ENCODE data around the gene ACTR3. TPM values are rescaled to one million over a fixed set of nuclear protein-coding genes. Genes with fewer than 3 reads are reported as not detected.
"Not testable (repeated sequence)": the region's sequence is repeated elsewhere in the genome, so short reads cannot be mapped to it uniquely, and the experiment has no call there.

Gene ACTR3
- total RNA-seq: 100 to 1,000 TPM; 511 to 529 TPM

GRCh38 chr2:113889471-113890252 lies at the start of gene ACTR3:
Gene ACTR3, plus strand, starts transcription at chr2:113890089. Its CDS starts 191 bp downstream, at chr2:113890280.
- POLR2A ChIA-PET: interaction anchor here (1.0 to 2.6 kb wide), 3 partner anchors 12 to 133 kb away, joined by 3 to 13 read pairs (median 5); partner anchors contain the start of gene SLC35F5
- CTCF ChIA-PET: interaction anchor here (0.6 to 1.5 kb wide), 2 partner anchors 69 to 133 kb away, joined by 3 to 5 read pairs; partner anchors contain the start of gene SLC35F5

GRCh38 chr2:113840518-113840917 lies 49.4 kb upstream of the ACTR3 start:
- ChIA-PET POLR2A (no interaction called here), CTCF (no interaction called here)

GRCh38 chr2:113842919-113843736 lies 46.8 kb upstream of the ACTR3 start:
- CTCF ChIA-PET: interaction anchor here (0.6 kb wide), 1 partner anchor 91 kb away, joined by 3 read pairs; no protein-coding TSS in a partner anchor
- POLR2A ChIA-PET: no interaction called here

GRCh38 chr2:113843737-113844050 lies 46.2 kb upstream of the ACTR3 start:
- POLR2A ChIA-PET: not testable (repeated sequence)
- CTCF ChIA-PET: interaction anchor here (0.6 to 1.0 kb wide), 2 partner anchors 43 to 91 kb away, joined by 3 to 4 read pairs; no protein-coding TSS in a partner anchor

GRCh38 chr2:113845261-113845660 lies 44.6 kb upstream of the ACTR3 start:
- POLR2A ChIA-PET: no interaction called here
- CTCF ChIA-PET: no interaction called here

- POLR2A ChIA-PET, CTCF ChIA-PET: not testable (repeated sequence)
These were observed 44.1 kb upstream of the ACTR3 start for GRCh38 chr2:113845796-113846195.

- ChIA-PET CTCF (no interaction called here), POLR2A (no interaction called here)
These were observed 43.5 kb upstream of the ACTR3 start for GRCh38 chr2:113846429-113846828.

GRCh38 chr2:113847144-113847543 lies 42.7 kb upstream of the ACTR3 start:
- CTCF ChIA-PET: no interaction called here

GRCh38 chr2:113848758-113849415 lies 41.0 kb upstream of the ACTR3 start:
- ChIA-PET CTCF (interaction anchor here (0.7 to 1.4 kb wide), 2 partner anchors 28 to 57 kb away, joined by 3 to 5 read pairs; no protein-coding TSS in a partner anchor), POLR2A (interaction anchor here (0.7 to 0.9 kb wide), 2 partner anchors 40 to 92 kb away, joined by 3 read pairs; partner anchors contain the start of gene SLC35F5)

More at GRCh38 chr2:113847144-113847543, 42.7 kb upstream of the ACTR3 start:
- POLR2A ChIA-PET: no interaction called here

- ChIA-PET CTCF (no interaction called here), POLR2A (no interaction called here)
These were observed 39.2 kb upstream of the ACTR3 start for GRCh38 chr2:113850687-113851086.

- ChIA-PET POLR2A (interaction anchor here (0.5 kb wide), 1 partner anchor 31 kb away, joined by 3 read pairs; no protein-coding TSS in a partner anchor), CTCF (interaction anchor here (0.6 kb wide), 1 partner anchor 29 kb away, joined by 4 read pairs; no protein-coding TSS in a partner anchor)
These were observed 38.2 kb upstream of the ACTR3 start for GRCh38 chr2:113851640-113852039.

GRCh38 chr2:113854208-113854607 lies 35.7 kb upstream of the ACTR3 start:
- ChIA-PET POLR2A (no interaction called here), CTCF (no interaction called here)

GRCh38 chr2:113854970-113855740 lies 34.7 kb upstream of the ACTR3 start:
- ChIA-PET POLR2A (no interaction called here), CTCF (no interaction called here)

- ChIA-PET CTCF (no interaction called here), POLR2A (no interaction called here)
These were observed 32.4 kb upstream of the ACTR3 start for GRCh38 chr2:113857464-113857863.

GRCh38 chr2:113858764-113859163 lies 31.1 kb upstream of the ACTR3 start:
- POLR2A ChIA-PET: no interaction called here
- CTCF ChIA-PET: no interaction called here

- CTCF ChIA-PET: no interaction called here
- POLR2A ChIA-PET: no interaction called here
These were observed 28.1 kb upstream of the ACTR3 start for GRCh38 chr2:113861740-113862139.

GRCh38 chr2:113863144-113863543 lies 26.7 kb upstream of the ACTR3 start:
- ChIA-PET CTCF (interaction anchor here (0.7 kb wide), 1 partner anchor 121 kb away, joined by 3 read pairs; no protein-coding TSS in a partner anchor), POLR2A (no interaction called here)

GRCh38 chr2:113867571-113867970 lies 22.3 kb upstream of the ACTR3 start:
- ChIA-PET CTCF (no interaction called here), POLR2A (no interaction called here)

GRCh38 chr2:113869253-113869652 lies 20.6 kb upstream of the ACTR3 start:
- ChIA-PET CTCF (no interaction called here), POLR2A (no interaction called here)
